GM18867 (cell line): Measurements from ENCODE around the gene SAMD14.
"Not testable (repeated sequence)": the region's sequence is repeated elsewhere in the genome, so short reads cannot be mapped to it uniquely, and the experiment has no call there.

ENCODE experiments used
- ATAC-seq: cut with Tn5 transposase; IDR thresholded peaks from one replicate; pipeline ENCODE4 v1.9.1; 2021; ENCODE audit warnings: mild to moderate bottlenecking, moderate library complexity; ENCODE audit not compliant: unreplicated experiment

SAMD14 gene

GRCh38 chr17:50078430-50078829 is 51.5 kb downstream of the SAMD14 start:
- ATAC-seq, result no peak

- no peak for ATAC-seq
These were observed 53.2 kb downstream of the SAMD14 start for GRCh38 chr17:50076591-50077235.

- ATAC-seq, result no peak
These were observed 53.8 kb downstream of the SAMD14 start for GRCh38 chr17:50076221-50076590.

GRCh38 chr17:50075446-50076032 is 54.4 kb downstream of the SAMD14 start:
- ATAC-seq, result no peak

GRCh38 chr17:50074227-50074626 is 55.7 kb downstream of the SAMD14 start:
- no peak for ATAC-seq

GRCh38 chr17:50072925-50073324 is 57.0 kb downstream of the SAMD14 start:
- no peak for ATAC-seq

GRCh38 chr17:50072130-50072529 is 57.8 kb downstream of the SAMD14 start:
- no peak for ATAC-seq

- ATAC-seq, result no peak
These were observed 58.3 kb downstream of the SAMD14 start for GRCh38 chr17:50071692-50072091.

GRCh38 chr17:50070908-50071680 is 58.9 kb downstream of the SAMD14 start:
- no peak for ATAC-seq

- ATAC-seq, result no peak
These were observed 62.0 kb downstream of the SAMD14 start for GRCh38 chr17:50067996-50068395.

GRCh38 chr17:50066995-50067394 is 63.0 kb downstream of the SAMD14 start:
- no peak for ATAC-seq

- no peak for ATAC-seq
These were observed 64.9 kb downstream of the SAMD14 start for GRCh38 chr17:50065056-50065455.

GRCh38 chr17:50064253-50065001 is 65.5 kb downstream of the SAMD14 start:
- ATAC-seq, result no peak

GRCh38 chr17:50063561-50064252 is 66.3 kb downstream of the SAMD14 start:
- no peak for ATAC-seq

GRCh38 chr17:50062293-50063243 is 67.4 kb downstream of the SAMD14 start:
- ATAC-seq, result no peak

- ATAC-seq, result not testable (repeated sequence)
These were observed 68.3 kb downstream of the SAMD14 start for GRCh38 chr17:50061713-50062045.

- no peak for ATAC-seq
These were observed 68.8 kb downstream of the SAMD14 start for GRCh38 chr17:50060951-50061712.
